ENCODE measurements around the gene TEX38.
"Not testable (repeated sequence)": the region's sequence is repeated elsewhere in the genome, so short reads cannot be mapped to it uniquely, and the experiment has no call there.

The TEX38 gene

DNA sequence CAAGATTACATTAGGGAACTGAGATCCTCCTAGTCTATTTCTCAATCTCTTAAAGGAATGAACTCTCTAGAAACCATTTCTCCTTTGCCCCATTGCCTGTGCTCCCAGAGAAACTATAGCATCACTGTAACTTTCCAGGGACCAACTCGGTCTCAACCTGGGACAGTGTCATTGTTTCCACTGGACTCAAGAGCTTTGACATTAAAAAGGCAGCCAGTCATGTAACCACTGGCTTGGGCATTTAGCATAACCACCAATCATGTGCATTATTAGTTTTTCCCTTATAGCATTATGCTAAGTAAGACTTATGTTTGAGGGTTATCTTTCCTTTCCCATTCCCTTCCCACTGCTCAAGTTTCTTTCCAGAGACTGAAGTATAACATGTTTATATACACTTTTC lies 18.2 kb downstream of the TEX38 start:
- DNase-seq, result no peak

DNA sequence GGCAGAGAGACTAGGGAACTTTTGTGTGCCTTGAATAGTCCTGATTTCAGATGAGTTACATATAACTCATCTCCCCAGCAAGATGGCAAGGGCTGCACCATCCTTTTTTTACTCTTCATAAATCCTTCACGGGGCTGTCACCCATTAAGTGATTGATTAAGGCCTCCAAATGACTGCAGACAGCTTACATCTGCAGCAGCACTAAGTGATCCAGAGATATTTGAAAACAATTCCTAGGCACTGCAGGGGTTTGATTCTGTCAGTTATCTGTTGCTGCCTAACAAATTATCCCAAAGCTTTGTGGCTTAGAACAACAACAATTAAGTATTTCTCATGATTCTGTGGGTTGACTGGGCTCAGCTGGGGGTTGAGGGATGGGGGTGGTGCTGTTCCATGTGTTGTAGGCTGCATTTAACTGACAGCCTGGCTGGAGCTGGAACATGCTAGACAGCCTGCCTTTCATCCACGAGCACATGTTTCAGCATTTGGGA lies 19.3 kb downstream of the TEX38 start:
- no peak for DNase-seq

DNA sequence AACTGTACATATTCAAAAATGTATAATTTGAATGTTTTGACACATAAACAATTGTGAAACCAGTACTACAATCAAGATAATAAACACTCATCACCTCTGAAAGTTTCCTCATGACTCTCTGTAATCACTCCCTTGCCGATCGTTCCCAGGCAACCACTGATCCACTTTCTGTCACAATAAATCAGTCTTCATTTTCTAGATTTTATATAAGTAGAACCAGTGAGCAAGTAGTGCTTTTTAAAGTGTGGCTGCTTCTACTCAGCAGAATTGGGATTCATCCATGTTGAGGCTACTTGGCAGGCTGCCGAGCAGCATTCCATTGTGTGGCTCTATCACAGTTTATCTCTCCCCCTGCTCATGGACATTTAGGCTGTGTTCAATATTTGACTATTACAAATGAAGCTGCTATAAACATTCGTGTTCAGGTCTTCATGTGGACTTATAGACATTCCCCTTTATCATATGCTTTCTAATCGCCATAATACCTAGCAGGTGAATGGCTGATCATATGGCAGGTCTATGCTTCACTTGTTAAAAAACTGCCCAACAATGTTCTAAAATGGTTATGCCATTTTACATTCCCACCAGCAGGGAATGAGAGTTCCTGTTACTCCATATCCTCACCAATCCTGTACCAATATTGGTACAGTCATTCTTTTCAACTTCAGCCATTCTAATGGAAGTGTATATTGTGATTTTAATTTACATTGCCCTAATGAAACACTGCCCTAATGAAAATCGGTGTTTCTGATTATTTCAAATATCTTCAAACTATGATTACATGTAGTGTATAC lies 20.5 kb downstream of the TEX38 start:
- DNase-seq, result no peak

GRCh38 chr1:46692811-46693770 lies 21.4 kb downstream of the TEX38 start:
- no peak for DNase-seq

DNA sequence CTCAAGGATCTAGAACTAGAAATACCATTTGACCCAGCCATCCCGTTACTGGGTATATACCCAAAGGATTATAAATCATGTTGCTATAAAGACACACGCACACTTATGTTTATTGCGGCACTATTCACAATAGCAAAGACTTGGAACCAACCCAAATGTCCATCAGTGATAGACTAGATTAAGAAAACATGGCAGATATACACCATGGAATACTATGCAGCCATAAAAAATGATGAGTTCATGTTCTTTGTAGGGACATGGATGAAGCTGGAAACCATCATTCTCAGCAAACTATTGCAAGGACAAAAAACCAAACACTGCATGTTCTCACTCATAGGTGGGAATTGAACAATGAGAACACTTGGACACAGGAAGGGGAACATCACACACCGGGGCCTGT lies 23.0 kb downstream of the TEX38 start:
- DNase-seq, result not testable (repeated sequence)

DNA sequence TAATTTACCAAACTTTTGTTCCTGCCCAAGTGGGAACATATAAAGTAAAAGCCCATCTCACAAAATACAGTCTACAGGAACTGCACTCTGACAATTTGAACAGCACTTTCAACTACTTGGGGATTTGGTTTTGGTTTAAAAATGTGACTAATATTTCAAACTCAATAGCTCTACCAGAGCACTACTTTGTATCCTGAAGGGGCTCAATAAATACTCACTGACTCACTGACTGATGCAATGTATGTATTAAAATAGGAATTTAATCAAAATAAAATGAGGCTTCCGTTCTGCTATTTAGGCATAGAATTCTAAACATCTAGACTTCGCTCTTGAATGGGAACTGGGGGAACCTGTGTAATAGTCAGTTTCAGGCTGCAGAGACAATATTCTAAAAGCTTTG lies 25.4 kb downstream of the TEX38 start:
- DNase-seq, result no peak

- DNase-seq, result no peak
Observed at GRCh38 chr1:46699666-46700065, 28.0 kb downstream of the TEX38 start.

DNA sequence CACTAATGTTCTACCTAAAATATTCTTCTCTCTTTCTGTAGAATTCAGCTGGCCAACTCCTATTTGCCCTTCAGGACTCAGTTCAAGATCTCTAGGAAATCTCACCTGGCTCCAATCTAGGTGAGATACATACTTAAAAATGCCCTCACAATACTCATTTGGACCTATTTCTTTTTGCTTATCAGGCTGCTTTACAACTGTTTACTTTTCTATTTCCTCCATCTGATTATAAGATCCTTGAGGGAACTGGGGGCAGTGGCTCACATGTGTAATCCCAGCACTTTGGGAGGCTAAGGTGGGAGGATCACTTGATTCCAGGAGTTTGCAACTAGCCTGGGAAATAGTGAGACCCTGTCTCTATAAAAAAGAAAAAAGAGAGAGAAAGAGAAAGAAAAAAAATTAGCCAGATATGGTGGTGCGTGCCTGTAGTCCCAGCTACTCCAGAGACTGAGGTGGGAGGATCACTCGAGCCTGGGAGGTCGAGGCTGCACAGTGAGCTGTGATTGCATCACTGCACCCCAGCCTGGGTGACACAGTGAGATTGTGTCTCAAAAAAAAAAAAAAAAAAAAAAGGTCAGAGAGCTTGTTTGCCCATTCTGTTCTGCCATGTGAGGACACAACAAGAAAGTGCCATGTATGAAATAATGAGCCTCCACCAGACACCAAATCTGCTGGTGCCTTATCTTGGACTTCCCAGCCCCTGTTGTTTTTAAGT lies 32.4 kb downstream of the TEX38 start:
- no peak for DNase-seq

DNA sequence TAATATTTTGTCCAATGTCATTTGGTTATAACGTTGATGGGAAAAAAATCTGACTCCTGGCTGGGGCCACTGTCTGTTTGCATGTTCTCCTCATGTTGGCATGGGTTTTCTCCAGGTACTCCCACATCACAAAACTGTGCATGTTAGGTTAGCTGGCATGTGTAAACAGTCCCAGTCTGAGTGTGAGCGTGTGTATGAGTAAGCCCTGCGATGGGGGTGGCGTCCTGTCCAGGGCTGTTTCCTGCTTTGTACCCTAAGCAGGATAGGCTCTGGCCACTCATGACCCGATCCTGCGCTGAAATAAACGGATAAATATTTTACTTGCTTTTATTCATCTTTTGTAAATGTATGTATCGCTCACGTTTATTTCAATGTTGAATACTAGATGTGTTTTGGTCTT lies 33.8 kb downstream of the TEX38 start:
- no peak for DNase-seq

DNA sequence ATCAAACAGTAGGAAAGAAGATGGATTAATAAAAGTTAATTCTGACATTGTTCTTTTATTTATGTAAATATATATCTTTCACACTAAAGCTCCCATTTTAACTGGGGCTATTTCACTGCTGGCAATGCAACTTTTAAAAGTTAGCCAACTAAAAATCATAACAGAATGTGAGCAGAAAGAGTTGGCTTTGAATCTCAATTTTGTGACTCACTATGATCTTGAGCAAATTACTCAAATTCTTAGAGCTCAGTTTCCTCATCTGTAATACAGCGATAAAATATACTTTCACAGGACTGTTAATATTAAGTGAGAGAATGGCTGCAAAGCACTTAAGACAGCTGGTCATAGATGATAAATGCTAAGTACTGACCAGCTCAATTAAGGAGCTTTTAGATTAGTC lies 36.5 kb downstream of the TEX38 start:
- DNase-seq, result no peak

GRCh38 chr1:46714976-46715375 lies 43.3 kb downstream of the TEX38 start:
- no peak for DNase-seq

DNA sequence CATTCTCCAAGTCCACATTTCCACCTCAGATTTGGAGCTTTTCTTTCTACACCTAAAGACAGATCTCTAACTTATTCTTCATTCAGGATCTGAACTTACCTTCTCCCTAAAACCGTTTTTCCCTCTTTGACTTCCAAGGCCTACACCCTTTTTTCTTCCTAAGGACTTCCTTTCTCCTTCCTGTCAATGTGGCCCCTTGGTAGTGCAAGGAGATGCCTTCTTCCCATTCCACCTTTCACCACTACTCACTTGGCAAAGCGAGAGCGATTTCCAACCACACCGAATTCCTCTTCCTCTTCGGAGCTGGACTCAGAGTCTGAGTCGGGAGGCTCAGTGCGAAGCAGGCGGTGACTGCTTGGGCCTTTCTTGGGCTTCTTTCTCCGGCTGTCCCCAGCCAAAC lies 46.0 kb downstream of the TEX38 start:
- no peak for DNase-seq

DNA sequence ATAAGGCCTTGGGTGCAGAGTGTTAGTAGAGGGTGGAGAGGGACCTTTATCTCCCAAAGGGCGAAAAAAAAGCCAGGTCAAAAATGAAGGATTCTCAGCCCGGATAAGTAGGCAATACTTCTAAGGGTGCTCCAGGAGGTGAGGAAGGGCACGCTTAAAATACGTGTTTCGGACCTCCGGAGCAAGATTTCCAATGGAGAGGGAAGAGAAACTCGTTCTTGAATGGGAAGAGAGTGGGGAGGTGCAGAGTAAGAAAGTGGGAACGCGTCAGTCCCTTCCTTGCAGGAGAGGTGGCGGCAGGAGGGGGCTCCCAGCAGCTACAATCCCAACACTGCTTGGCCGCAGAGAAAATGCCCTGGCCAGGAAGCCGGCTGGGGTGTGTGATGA lies 46.7 kb downstream of the TEX38 start:
- DNase-seq, result no peak

DNA sequence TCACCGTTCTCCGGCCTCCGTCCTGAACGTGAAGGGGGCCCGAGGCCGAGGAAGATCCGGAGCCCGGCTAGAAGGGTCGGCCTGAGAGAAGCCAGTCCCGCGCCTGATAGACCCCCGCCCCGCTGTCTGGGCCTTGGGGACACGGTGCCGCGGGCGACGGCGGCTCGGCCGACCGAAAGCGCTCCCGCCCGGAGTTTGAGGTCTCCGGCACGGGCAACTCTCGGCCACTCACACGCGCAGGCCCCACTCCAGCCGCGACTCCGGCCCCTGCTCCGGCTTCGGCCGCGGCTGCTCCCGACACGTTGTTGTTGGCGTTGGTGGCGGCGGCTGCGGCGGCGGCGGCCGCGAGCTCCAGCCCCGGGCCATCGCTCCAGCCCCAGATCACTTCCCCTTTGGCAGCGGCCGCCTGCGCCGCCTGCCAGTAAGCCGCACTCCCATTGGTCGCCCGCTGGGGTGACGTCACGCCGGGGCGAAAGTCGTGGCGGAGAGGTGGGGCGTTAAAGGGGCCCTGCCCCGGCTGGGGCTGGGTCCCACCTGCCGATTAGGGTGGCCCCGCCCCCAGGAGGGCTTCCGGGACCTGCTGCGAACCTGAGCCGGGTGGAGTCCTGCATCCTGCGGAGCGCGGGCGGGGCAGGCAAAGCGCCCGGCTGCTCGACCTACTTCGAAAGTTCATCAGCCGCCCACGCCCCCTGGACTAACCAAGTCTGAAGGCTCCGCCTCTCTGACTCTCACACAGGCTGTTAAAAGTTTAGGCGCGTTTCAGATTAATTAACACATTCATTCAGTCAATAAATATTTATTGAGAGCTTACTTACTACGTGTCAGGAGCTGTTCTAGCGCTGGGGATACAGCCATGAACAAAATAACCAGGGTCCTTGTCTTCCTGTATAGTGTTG lies 47.3 kb downstream of the TEX38 start, which contains the start of gene EFCAB14:
TSS of gene EFCAB14 (minus strand) at position 388 of the 896 bp plus-strand sequence. CDS start 1,027 bp downstream, outside the sequence.
- DNase-seq, result peak; percentile 99

- no peak for DNase-seq
Observed at GRCh38 chr1:46719689-46720088, 48.0 kb downstream of the TEX38 start.

GRCh38 chr1:46720319-46720718 lies 48.7 kb downstream of the TEX38 start:
- not testable (repeated sequence) for DNase-seq

DNA sequence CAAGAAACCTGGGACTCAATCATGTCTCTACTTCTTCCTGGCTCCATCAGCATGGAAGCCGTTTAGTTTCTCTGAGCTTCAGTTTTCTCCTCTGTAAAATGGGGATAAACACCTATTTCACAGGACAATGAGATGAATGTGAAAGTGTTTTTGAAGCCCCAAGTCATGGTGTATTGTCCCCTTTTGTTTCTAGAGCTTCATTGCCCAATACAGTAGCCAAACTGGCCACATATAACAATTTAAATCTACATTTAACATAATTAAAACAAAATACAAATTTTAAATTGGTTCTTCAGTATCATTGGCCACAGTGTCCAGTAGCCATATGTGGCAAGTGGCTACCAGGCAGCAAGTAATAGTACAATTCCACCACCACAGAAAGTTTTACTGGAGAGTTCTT lies 49.5 kb downstream of the TEX38 start:
- no peak for DNase-seq

GRCh38 chr1:46721686-46722205 lies 50.1 kb downstream of the TEX38 start:
- no peak for DNase-seq
